Trophoblast cell (in vitro differentiated cells and primary cell): ENCODE results near the gene PHKG2.
A peak's percentile ranks its signal among the peaks of the same experiment; 100 is the strongest.

Experiments used
- DNase-seq, 2 donors: peaks; one replicate each; pipeline ENCODE4 v3.0.0-alpha.2; 2016
- H2AFZ ChIP-seq: 2 replicates; pipeline ENCODE4 v1.6.1; 2013; ENCODE audit warnings: low read length, moderate library complexity, mild to moderate bottlenecking; ENCODE audit not compliant: insufficient read depth, poor library complexity
- H2AK5ac ChIP-seq: 2 replicates; pipeline ENCODE4 v1.6.1; 2013; ENCODE audit warnings: mild to moderate bottlenecking, low read length
- H2BK120ac ChIP-seq: 2 replicates; pipeline ENCODE4 v1.6.1; 2013; ENCODE audit warnings: low read length, mild to moderate bottlenecking, moderate library complexity; ENCODE audit not compliant: insufficient read depth, poor library complexity
- H2BK12ac ChIP-seq: 2 replicates; pipeline ENCODE4 v1.6.1; 2013; ENCODE audit warnings: mild to moderate bottlenecking, low read length, moderate library complexity
- H2BK5ac ChIP-seq: 2 replicates; pipeline ENCODE4 v1.6.1; 2013; ENCODE audit warnings: low read length, low read depth, moderate library complexity, mild to moderate bottlenecking; ENCODE audit not compliant: poor library complexity
- H3K14ac ChIP-seq: 2 replicates; pipeline ENCODE4 v1.6.1; 2013; ENCODE audit warnings: mild to moderate bottlenecking, low read length
- H3K18ac ChIP-seq: 2 replicates; pipeline ENCODE4 v1.6.1; 2013; ENCODE audit warnings: mild to moderate bottlenecking, low read length
- H3K23ac ChIP-seq: 2 replicates; pipeline ENCODE4 v1.6.1; 2013; ENCODE audit warnings: low read length
- H3K27ac ChIP-seq: 2 replicates; pipeline ENCODE4 v1.5.1; 2013; ENCODE audit warnings: low read depth, mild to moderate bottlenecking, inconsistent platforms, low read length, moderate library complexity
- H3K27me3 ChIP-seq: 2 replicates; pipeline ENCODE4 v1.6.1; 2013; ENCODE audit warnings: inconsistent platforms, mild to moderate bottlenecking, low read length, moderate library complexity; ENCODE audit not compliant: insufficient read depth
- H3K36me3 ChIP-seq, 2 experiments: 1 replicate in 1 of 2; 2 replicates in 1 of 2; pipeline ENCODE4 v1.6.1; 2013; ENCODE audit warnings: low read length in 2 of 2, mild to moderate bottlenecking in 2 of 2, moderate library complexity in 1 of 2; ENCODE audit not compliant: insufficient read depth in 2 of 2, control insufficient read depth in 1 of 2
- H3K4ac ChIP-seq: 2 replicates; pipeline ENCODE4 v1.6.1; 2013; ENCODE audit warnings: low read depth, mild to moderate bottlenecking, low read length, moderate library complexity
- H3K4me1 ChIP-seq, 2 experiments: 1 replicate in 1 of 2; 2 replicates in 1 of 2; pipeline ENCODE4 v1.6.1; 2013; ENCODE audit warnings: low read length in 2 of 2, mild to moderate bottlenecking in 2 of 2, moderate library complexity in 1 of 2; ENCODE audit not compliant: insufficient read depth in 2 of 2, control insufficient read depth in 1 of 2
- H3K4me2 ChIP-seq: 2 replicates; pipeline ENCODE4 v1.6.1; 2013; ENCODE audit warnings: inconsistent platforms, mild to moderate bottlenecking, low read length, moderate library complexity
- H3K4me3 ChIP-seq: 2 replicates; pipeline ENCODE4 v1.5.1; 2013; ENCODE audit warnings: mild to moderate bottlenecking, low read depth, low read length, inconsistent platforms
- H3K79me1 ChIP-seq: one replicate; pipeline ENCODE4 v1.6.1; 2013; ENCODE audit warnings: low read length
- H3K79me2 ChIP-seq: 2 replicates; pipeline ENCODE4 v1.6.1; 2013; ENCODE audit warnings: low read length, mild to moderate bottlenecking; ENCODE audit not compliant: control insufficient read depth, insufficient read depth, poor library complexity
- H3K9ac ChIP-seq: 2 replicates; pipeline ENCODE4 v1.6.1; 2013; ENCODE audit warnings: mild to moderate bottlenecking, low read length
- H3K9me3 ChIP-seq: 2 replicates; pipeline ENCODE4 v1.6.1; 2013; ENCODE audit warnings: low read depth, mild to moderate bottlenecking, control low read depth, inconsistent platforms, low read length; ENCODE audit not compliant: insufficient read depth
- H4K12ac ChIP-seq: 2 replicates; pipeline ENCODE4 v1.6.1; 2013; ENCODE audit warnings: low read depth, mild to moderate bottlenecking, low read length, moderate library complexity
- H4K8ac ChIP-seq: 2 replicates; pipeline ENCODE4 v1.6.1; 2013; ENCODE audit warnings: low read depth, mild to moderate bottlenecking, low read length, moderate library complexity
- H4K91ac ChIP-seq: one replicate; pipeline ENCODE4 v1.6.1; 2013; ENCODE audit warnings: low read depth, mild to moderate bottlenecking, low read length, moderate library complexity
- WGBS: extraction: QIAGEN DNeasy Blood & Tissue Kit; methylation state at CpG from one replicate; pipeline ENCODE4 v1.1.7; 2013; ENCODE audit warnings: missing lambda C conversion rate; ENCODE audit not compliant: insufficient read length, insufficient coverage; ENCODE audit errors: extremely low coverage; 5-methylcytosine and 5-hydroxymethylcytosine counted together

The PHKG2 gene

GRCh38 chr16:30741461-30741914 is 6.7 kb upstream of the PHKG2 start:
- no peaks in the 10 kb centered on the region for H3K9me3 ChIP-seq
- peak overlapping the region; percentile 42 for H2BK5ac ChIP-seq
- H3K18ac ChIP-seq = peak overlapping the region; percentile 9
- DNase-seq = peak; percentile 96 to 99
- no peak overlapping the region for H2AFZ ChIP-seq
- peak overlapping the region; percentile 32 for H3K14ac ChIP-seq
- no CpG with 5 or more reads among the region's 6 CpGs for WGBS
- peak overlapping the region; percentile 65 for H4K91ac ChIP-seq
- H2BK12ac ChIP-seq = peak overlapping the region; percentile 90
- peaks cover 10% of the 10 kb centered on the region for H3K79me1 ChIP-seq
- H2BK120ac ChIP-seq = peak overlapping the region; percentile 48
- no peaks in the 10 kb centered on the region for H3K27me3 ChIP-seq
- H3K4me2 ChIP-seq = peak overlapping the region; percentile 78
- peaks cover 3% of the 10 kb centered on the region for H3K79me2 ChIP-seq
- peak overlapping the region; percentile 13 for H4K8ac ChIP-seq
- H3K36me3 ChIP-seq = peaks cover 44 to 53% of the 10 kb centered on the region in 2 experiments
- peak overlapping the region; percentile 79 for H3K27ac ChIP-seq
- peak overlapping the region; percentile 42 for H3K9ac ChIP-seq
- peaks cover 9 to 22% of the 10 kb centered on the region in 2 experiments for H3K4me1 ChIP-seq
- peak overlapping the region; percentile 63 for H3K4me3 ChIP-seq
- H2AK5ac ChIP-seq = peak overlapping the region; percentile 8
- peak overlapping the region; percentile 13 for H4K12ac ChIP-seq
- H3K4ac ChIP-seq = peak overlapping the region; percentile 28
- no peak overlapping the region for H3K23ac ChIP-seq

DNA sequence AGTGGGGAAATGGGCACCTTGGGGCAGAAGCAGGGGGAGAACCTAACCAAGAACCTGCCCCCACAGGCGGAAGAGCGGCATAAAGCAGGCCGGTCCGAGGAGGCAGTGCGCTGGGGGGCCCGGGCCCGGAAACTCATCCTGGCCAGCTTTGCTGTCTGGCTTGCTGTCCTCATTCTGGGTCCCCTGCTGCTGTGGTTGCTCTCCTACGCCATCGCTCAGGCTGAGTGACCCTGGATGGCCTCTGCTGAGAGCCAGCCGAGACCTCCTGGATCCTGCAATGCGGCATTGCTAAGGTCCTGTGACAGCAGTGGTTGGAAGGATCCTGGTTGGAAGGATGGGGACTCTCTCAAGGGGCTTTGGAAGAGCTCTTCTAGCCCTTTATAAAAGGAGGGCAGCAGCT is 4.5 kb upstream of the PHKG2 start:
- H3K9me3 ChIP-seq = no peaks in the 10 kb centered on the region
- H2AFZ ChIP-seq = no peak overlapping the region
- no peak overlapping the region for H3K18ac ChIP-seq
- H3K79me1 ChIP-seq = peaks cover 15% of the 10 kb centered on the region
- H2AK5ac ChIP-seq = no peak overlapping the region
- WGBS = no CpG with 5 or more reads among the region's 11 CpGs
- H3K9ac ChIP-seq = no peak overlapping the region
- H2BK120ac ChIP-seq = no peak overlapping the region
- H3K14ac ChIP-seq = no peak overlapping the region
- H2BK5ac ChIP-seq = no peak overlapping the region
- no peak overlapping the region for H4K12ac ChIP-seq
- H4K8ac ChIP-seq = no peak overlapping the region
- H3K23ac ChIP-seq = no peak overlapping the region
- no peak for DNase-seq
- H3K4ac ChIP-seq = no peak overlapping the region
- H3K79me2 ChIP-seq = peaks cover 4% of the 10 kb centered on the region
- H3K36me3 ChIP-seq = peaks cover 22 to 31% of the 10 kb centered on the region in 2 experiments
- H2BK12ac ChIP-seq = no peak overlapping the region
- no peak overlapping the region for H4K91ac ChIP-seq
- no peak overlapping the region for H3K4me2 ChIP-seq
- peaks cover 9 to 26% of the 10 kb centered on the region in 2 experiments for H3K4me1 ChIP-seq
- H3K4me3 ChIP-seq = no peak overlapping the region
- no peak overlapping the region for H3K27ac ChIP-seq
- H3K27me3 ChIP-seq = no peaks in the 10 kb centered on the region

DNA sequence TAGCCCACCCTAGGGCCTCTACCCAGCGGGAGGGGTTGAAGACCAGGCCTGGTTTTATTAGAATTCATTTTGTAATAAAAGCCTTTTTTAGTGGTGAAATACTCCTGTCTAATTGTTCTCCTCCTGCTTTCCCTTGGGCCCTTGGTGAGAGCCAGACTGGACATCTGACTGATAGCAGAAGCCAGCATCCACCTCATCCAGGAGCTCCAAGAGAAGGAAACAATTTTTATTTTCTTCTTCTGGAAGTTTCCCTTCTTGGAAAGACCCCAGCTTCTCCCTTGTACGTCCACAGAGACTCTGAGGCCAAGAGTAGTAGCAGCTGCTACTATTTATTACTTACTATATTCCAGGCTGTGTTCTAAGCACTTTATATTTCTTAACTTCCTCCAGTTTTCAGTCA is 4.0 kb upstream of the PHKG2 start:
- Histone ChIP-seq H3K4me2 (no peak overlapping the region), H2BK12ac (no peak overlapping the region), H3K4ac (no peak overlapping the region), H3K36me3 (peaks cover 17 to 26% of the 10 kb centered on the region in 2 experiments), H3K14ac (no peak overlapping the region), H3K79me1 (peaks cover 16% of the 10 kb centered on the region), H4K12ac (no peak overlapping the region), H4K8ac (no peak overlapping the region), H3K23ac (no peak overlapping the region), H3K79me2 (peaks cover 6% of the 10 kb centered on the region), H2AK5ac (no peak overlapping the region), H3K27me3 (no peaks in the 10 kb centered on the region), H2AFZ (no peak overlapping the region), H3K9ac (no peak overlapping the region), H2BK120ac (no peak overlapping the region), H4K91ac (no peak overlapping the region), H3K9me3 (no peaks in the 10 kb centered on the region), H3K18ac (no peak overlapping the region), H2BK5ac (no peak overlapping the region), H3K4me3 (no peak overlapping the region), H3K4me1 (peaks cover 9 to 26% of the 10 kb centered on the region in 2 experiments), H3K27ac (no peak overlapping the region)
- no CpG with 5 or more reads among the region's 2 CpGs for WGBS
- DNase-seq = no peak

DNA sequence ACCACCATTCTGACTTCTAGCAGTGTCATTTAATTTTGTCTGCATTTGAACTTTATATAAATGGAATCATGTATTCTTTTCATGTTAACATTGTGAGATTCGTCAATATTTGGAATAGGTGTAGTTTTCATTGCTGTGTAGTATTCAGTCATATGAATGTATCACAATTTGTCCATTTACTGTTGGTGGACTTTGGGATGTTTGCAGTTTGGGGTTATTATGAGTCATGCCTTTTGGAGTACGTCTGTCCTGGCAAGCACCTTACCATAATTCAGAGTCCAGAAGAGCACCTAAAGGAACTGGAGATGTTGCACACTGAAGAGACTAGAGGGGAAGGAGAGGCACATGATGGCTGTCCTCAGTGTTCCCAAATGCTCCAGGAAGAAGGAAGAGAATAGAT is 3.1 kb upstream of the PHKG2 start:
- Histone ChIP-seq H4K8ac (no peak overlapping the region), H3K14ac (no peak overlapping the region), H3K18ac (no peak overlapping the region), H2AFZ (no peak overlapping the region), H3K4ac (no peak overlapping the region), H2BK120ac (no peak overlapping the region), H3K4me2 (no peak overlapping the region), H3K36me3 (peaks cover 14 to 22% of the 10 kb centered on the region in 2 experiments), H3K4me3 (no peak overlapping the region), H3K27ac (no peak overlapping the region), H3K23ac (no peak overlapping the region), H3K9ac (no peak overlapping the region), H4K12ac (no peak overlapping the region), H3K9me3 (no peaks in the 10 kb centered on the region), H2AK5ac (no peak overlapping the region), H2BK12ac (no peak overlapping the region), H3K27me3 (no peaks in the 10 kb centered on the region), H3K79me2 (peaks cover 10% of the 10 kb centered on the region), H2BK5ac (no peak overlapping the region), H3K79me1 (peaks cover 16% of the 10 kb centered on the region), H4K91ac (no peak overlapping the region), H3K4me1 (peaks cover 9 to 20% of the 10 kb centered on the region in 2 experiments)
- DNase-seq = no peak
- no CpG with 5 or more reads among the region's 2 CpGs for WGBS
